ENCODE data around the gene STXBP5.

Gene STXBP5

DNA sequence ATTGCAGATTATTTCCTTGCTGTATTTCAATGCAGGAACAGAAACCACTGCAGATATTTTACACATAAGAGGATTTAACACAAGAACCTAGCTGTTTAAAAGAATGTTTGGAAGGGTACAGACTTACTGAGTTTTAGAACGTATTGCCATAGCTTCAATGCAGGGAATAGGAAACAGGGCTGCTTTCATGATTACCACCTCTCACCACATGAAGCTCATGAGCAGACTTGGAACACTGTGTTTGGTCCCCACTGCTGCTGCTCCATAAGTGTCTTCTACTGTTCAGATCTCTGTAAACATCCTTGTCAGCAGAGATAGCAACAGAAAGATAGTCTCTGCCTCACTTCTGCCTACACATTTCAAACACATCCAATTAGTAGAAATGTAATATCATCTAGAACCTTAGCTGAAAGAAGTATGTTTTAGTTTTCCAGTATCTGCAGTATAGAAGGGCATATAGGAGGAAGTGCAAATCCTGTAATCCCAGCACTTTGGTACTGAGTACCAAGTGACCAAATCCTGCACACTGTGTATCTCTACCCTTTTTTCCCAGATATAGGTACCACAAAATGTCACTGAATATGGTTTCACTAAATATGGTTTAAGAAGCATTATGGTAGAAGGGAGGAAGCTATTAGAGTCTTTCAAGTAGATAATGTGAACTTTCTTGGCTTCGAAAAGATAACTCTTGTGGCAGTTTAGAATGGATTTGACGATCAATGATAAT, 51.9 kb downstream of the STXBP5 start:
- POLR2A ChIA-PET (ENCODE audit: low non-redundant PET) = no interaction called here
- TF ChIP-seq, protein P1, sequence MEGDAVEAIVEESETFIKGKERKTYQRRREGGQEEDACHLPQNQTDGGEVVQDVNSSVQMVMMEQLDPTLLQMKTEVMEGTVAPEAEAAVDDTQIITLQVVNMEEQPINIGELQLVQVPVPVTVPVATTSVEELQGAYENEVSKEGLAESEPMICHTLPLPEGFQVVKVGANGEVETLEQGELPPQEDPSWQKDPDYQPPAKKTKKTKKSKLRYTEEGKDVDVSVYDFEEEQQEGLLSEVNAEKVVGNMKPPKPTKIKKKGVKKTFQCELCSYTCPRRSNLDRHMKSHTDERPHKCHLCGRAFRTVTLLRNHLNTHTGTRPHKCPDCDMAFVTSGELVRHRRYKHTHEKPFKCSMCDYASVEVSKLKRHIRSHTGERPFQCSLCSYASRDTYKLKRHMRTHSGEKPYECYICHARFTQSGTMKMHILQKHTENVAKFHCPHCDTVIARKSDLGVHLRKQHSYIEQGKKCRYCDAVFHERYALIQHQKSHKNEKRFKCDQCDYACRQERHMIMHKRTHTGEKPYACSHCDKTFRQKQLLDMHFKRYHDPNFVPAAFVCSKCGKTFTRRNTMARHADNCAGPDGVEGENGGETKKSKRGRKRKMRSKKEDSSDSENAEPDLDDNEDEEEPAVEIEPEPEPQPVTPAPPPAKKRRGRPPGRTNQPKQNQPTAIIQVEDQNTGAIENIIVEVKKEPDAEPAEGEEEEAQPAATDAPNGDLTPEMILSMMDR (conservative IDR thresholded peaks at IDR 0.05; ENCODE audit: low read depth) = no peak
- no peak for DNase-seq (ENCODE audit: low spot score)
- CTCF ChIA-PET = interaction anchor here (0.7 kb wide), 1 partner anchor 58 kb away, joined by 3 read pairs; no protein-coding TSS in a partner anchor
- no peak overlapping the region for H3K27ac ChIP-seq

DNA sequence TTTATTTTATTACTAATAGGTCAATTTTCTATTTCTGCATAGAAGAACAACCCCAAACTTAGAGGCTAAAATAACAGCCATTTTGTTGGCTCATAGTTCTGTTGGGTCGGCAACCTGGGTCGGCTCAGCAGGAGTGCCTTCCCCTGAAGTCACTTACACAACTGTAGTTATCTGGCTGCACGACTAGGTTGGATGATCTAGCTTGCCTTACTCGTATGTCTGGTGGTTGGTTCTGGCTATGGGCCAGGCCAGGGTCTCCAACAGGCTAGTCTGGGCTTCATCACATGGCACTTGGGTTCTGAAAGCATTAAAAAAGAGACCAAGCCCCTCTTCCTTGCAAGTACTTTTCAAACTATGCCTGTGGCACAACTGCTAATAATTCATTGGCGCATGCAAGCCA, 53.5 kb downstream of the STXBP5 start:
- ChIA-PET POLR2A (ENCODE audit: low non-redundant PET) (no interaction called here), CTCF (no interaction called here)
- no peak overlapping the region for H3K27ac ChIP-seq
- TF ChIP-seq, protein P1 (conservative IDR thresholded peaks at IDR 0.05; ENCODE audit: low read depth) = no peak
- no peak for DNase-seq (ENCODE audit: low spot score)

- no peak for DNase-seq (ENCODE audit: low spot score)
- POLR2A ChIA-PET (ENCODE audit: low non-redundant PET) = no interaction called here
- no peak overlapping the region for H3K27ac ChIP-seq
- TF ChIP-seq, protein P1 (conservative IDR thresholded peaks at IDR 0.05; ENCODE audit: low read depth) = no peak
- CTCF ChIA-PET = no interaction called here
These were observed 55.9 kb downstream of the STXBP5 start for GRCh38 chr6:147260091-147260490.

GRCh38 chr6:147262946-147263345, 58.7 kb downstream of the STXBP5 start:
- TF ChIP-seq, protein P1 (conservative IDR thresholded peaks at IDR 0.05; ENCODE audit: low read depth) = no peak
- no peak overlapping the region for H3K27ac ChIP-seq
- CTCF ChIA-PET = no interaction called here
- POLR2A ChIA-PET (ENCODE audit: low non-redundant PET) = no interaction called here
- DNase-seq (ENCODE audit: low spot score) = no peak

DNA sequence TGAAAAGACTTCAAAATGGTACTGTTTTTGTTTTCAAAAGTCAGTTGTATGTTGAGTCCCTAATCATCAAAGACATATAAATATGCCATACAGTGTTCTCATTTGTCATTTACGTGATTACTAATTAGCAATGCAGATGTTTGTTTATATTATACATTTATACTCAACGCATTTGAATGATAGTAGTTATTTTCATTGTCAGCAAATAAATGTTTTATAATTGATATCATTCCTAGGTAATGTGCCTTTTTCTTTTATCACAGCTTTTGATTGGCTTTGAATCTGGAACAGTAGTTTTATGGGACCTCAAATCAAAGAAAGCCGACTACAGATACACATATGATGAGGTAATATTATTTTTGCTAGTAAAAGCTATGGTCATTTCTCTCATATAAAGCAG, 62.6 kb downstream of the STXBP5 start:
- H3K27ac ChIP-seq = no peak overlapping the region
- CTCF ChIA-PET = no interaction called here
- DNase-seq (ENCODE audit: low spot score) = no peak
- POLR2A ChIA-PET (ENCODE audit: low non-redundant PET) = no interaction called here
- TF ChIP-seq, protein P1 (conservative IDR thresholded peaks at IDR 0.05; ENCODE audit: low read depth) = no peak

- DNase-seq (ENCODE audit: low spot score) = no peak
- CTCF ChIA-PET = no interaction called here
- POLR2A ChIA-PET (ENCODE audit: low non-redundant PET) = no interaction called here
- TF ChIP-seq, protein P1 (conservative IDR thresholded peaks at IDR 0.05; ENCODE audit: low read depth) = no peak
- H3K27ac ChIP-seq = no peak overlapping the region
These were observed 63.4 kb downstream of the STXBP5 start for GRCh38 chr6:147267658-147268057.

All from RWPE1 (cell line).